IMR-90 (cell line): ENCODE data around the gene GALP. TPM values are rescaled to one million over a fixed set of nuclear protein-coding genes. Genes with fewer than 3 reads are reported as not detected.

Experiments
- ATAC-seq: fragments of 200-7000 bp; cut with Tn5 transposase; 2 replicates; pipeline ENCODE4 v1.9.1; 2020; ENCODE audit warnings: low read depth, mild to moderate bottlenecking, moderate library complexity
- BruUV-seq: library from RNA; stranded (reverse); fragments of 400-500 nt; replicated peaks from 2 replicates; lab custom pipeline; 2021; lab: Mats Ljungman, UMichigan
- CTCF ChIA-PET: fragments of 300-600 bp; formaldehyde crosslinking; extraction: SDS; loops from one replicate; lab custom pipeline; 2021; ENCODE audit warnings: antibody characterized with exemption; lab: Yijun Ruan, JAX
- POLR2A ChIA-PET: fragments of 300-600 bp; sonication (Branson Sonifier 250); formaldehyde crosslinking; loops from one replicate; lab custom pipeline; 2022; ENCODE audit warnings: antibody characterized with exemption; ENCODE audit not compliant: unreplicated experiment; lab: Charles Lee
- DNase-seq: peaks from one replicate; pipeline ENCODE4 v3.0.0; 2013
- H2AFZ ChIP-seq: replicated peaks from 2 replicates; pipeline ENCODE3; 2013; ENCODE audit warnings: low read length, mild to moderate bottlenecking; ENCODE audit not compliant: poor library complexity
- H2AK5ac ChIP-seq: 2 replicates; pipeline ENCODE4 v1.6.1; 2013; ENCODE audit warnings: low read depth, low read length, inconsistent platforms
- H2AK9ac ChIP-seq: replicated peaks from 2 replicates; pipeline ENCODE3; 2013; ENCODE audit warnings: mild to moderate bottlenecking, low read depth, low read length, moderate library complexity; ENCODE audit not compliant: poor library complexity
- H2BK120ac ChIP-seq: 2 replicates; pipeline ENCODE4 v1.6.1; 2013; ENCODE audit warnings: low read depth, low read length, inconsistent platforms
- H2BK15ac ChIP-seq: 3 replicates; pipeline ENCODE4 v1.6.1; 2013; ENCODE audit warnings: low read depth, low read length, inconsistent platforms
- H2BK20ac ChIP-seq: 2 replicates; pipeline ENCODE4 v1.6.1; 2013; ENCODE audit warnings: low read depth, mild to moderate bottlenecking, inconsistent platforms, low read length, moderate library complexity
- H2BK5ac ChIP-seq: 2 replicates; pipeline ENCODE4 v1.6.1; 2013; ENCODE audit warnings: mild to moderate bottlenecking, low read depth, low read length, inconsistent platforms; ENCODE audit not compliant: poor library complexity, severe bottlenecking
- H3K14ac ChIP-seq: replicated peaks from 2 replicates; pipeline ENCODE4 v1.6.1; 2013; ENCODE audit warnings: low read depth, low read length, inconsistent platforms
- H3K18ac ChIP-seq: 2 replicates; pipeline ENCODE4 v1.6.1; 2013; ENCODE audit warnings: low read depth, low read length, control low read depth
- H3K23ac ChIP-seq: 2 replicates; pipeline ENCODE4 v1.6.1; 2013; ENCODE audit warnings: low read depth, low read length, inconsistent platforms
- H3K27ac ChIP-seq: 2 replicates; pipeline ENCODE4 v1.5.1; 2013; ENCODE audit warnings: mild to moderate bottlenecking, control low read depth, low read length; ENCODE audit not compliant: insufficient read depth
- H3K27me3 ChIP-seq: 2 replicates; pipeline ENCODE4 v1.6.1; 2013; ENCODE audit warnings: low read length; ENCODE audit not compliant: control insufficient read depth, insufficient read depth
- H3K36me3 ChIP-seq: 2 replicates; pipeline ENCODE4 v1.6.1; 2013; ENCODE audit warnings: low read length, mixed read lengths; ENCODE audit not compliant: control insufficient read depth, insufficient read depth
- H3K4ac ChIP-seq: 2 replicates; pipeline ENCODE4 v1.6.1; 2013; ENCODE audit warnings: low read depth, low read length, inconsistent platforms
- H3K4me1 ChIP-seq: 2 replicates; pipeline ENCODE4 v1.6.1; 2013; ENCODE audit warnings: low read length, mixed read lengths; ENCODE audit not compliant: control insufficient read depth, insufficient read depth
- H3K4me2 ChIP-seq: 2 replicates; pipeline ENCODE4 v1.6.1; 2013; ENCODE audit warnings: low read depth, mild to moderate bottlenecking, control low read depth, low read length, moderate library complexity
- H3K4me3 ChIP-seq: 2 replicates; pipeline ENCODE4 v1.5.1; 2013; ENCODE audit warnings: low read depth, mild to moderate bottlenecking, control low read depth, low read length, moderate library complexity; ENCODE audit not compliant: insufficient read depth
- H3K56ac ChIP-seq: 2 replicates; pipeline ENCODE4 v1.6.1; 2013; ENCODE audit warnings: low read length, inconsistent platforms; ENCODE audit not compliant: insufficient read depth; ENCODE audit errors: extremely low read depth
- H3K79me1 ChIP-seq, 2 experiments: 2 replicates each; pipeline ENCODE4 v1.6.1; 2013; ENCODE audit warnings: low read length in 2 of 2, inconsistent platforms in 1 of 2, low read depth in 1 of 2
- H3K9ac ChIP-seq: 2 replicates; pipeline ENCODE4 v1.6.1; 2013; ENCODE audit warnings: low read depth, low read length, control low read depth
- H3K9me1 ChIP-seq: 2 replicates; pipeline ENCODE4 v1.6.1; 2013; ENCODE audit warnings: low read length, inconsistent platforms; ENCODE audit not compliant: insufficient read depth
- H3K9me3 ChIP-seq: 2 replicates; pipeline ENCODE4 v1.6.1; 2013; ENCODE audit warnings: low read length; ENCODE audit not compliant: control insufficient read depth, insufficient read depth
- H4K20me1 ChIP-seq: 2 replicates; pipeline ENCODE4 v1.6.1; 2013; ENCODE audit warnings: low read length, inconsistent platforms; ENCODE audit not compliant: insufficient read depth
- H4K5ac ChIP-seq: 2 replicates; pipeline ENCODE4 v1.6.1; 2013; ENCODE audit warnings: mild to moderate bottlenecking, low read depth, low read length, control low read depth
- H4K8ac ChIP-seq, 2 experiments: 2 replicates each; pipeline ENCODE4 v1.6.1; 2013; ENCODE audit warnings: low read depth in 2 of 2, low read length in 2 of 2, control low read depth in 1 of 2, inconsistent platforms in 1 of 2
- H4K91ac ChIP-seq: 2 replicates; pipeline ENCODE4 v1.6.1; 2013; ENCODE audit warnings: low read depth, low read length, inconsistent platforms; ENCODE audit not compliant: insufficient read depth
- BHLHE40 ChIP-seq: fragments of 150-350 bp; IDR thresholded peaks from 2 replicates; pipeline ENCODE4 v1.6.1; 2016; ENCODE audit warnings: mild to moderate bottlenecking, low read depth, low read length
- CEBPB ChIP-seq: IDR thresholded peaks from 2 replicates; pipeline ENCODE4 v1.6.1; 2012; ENCODE audit warnings: low read depth, low read length, improper control_type of control experiment
- MAZ ChIP-seq: IDR thresholded peaks from 2 replicates; pipeline ENCODE4 v1.6.1; 2012; ENCODE audit warnings: low read depth, mild to moderate bottlenecking, low read length, improper control_type of control experiment, moderate library complexity, borderline replicate concordance
- MXI1 ChIP-seq: IDR thresholded peaks from 2 replicates; pipeline ENCODE4 v1.6.1; 2012; ENCODE audit warnings: low read depth, mild to moderate bottlenecking, low read length, moderate library complexity, borderline replicate concordance
- POLR2A ChIP-seq: IDR thresholded peaks from 2 replicates; pipeline ENCODE4 v1.6.1; 2012; ENCODE audit warnings: mild to moderate bottlenecking, low read depth, low read length
- RCOR1 ChIP-seq: IDR thresholded peaks from 2 replicates; pipeline ENCODE4 v1.6.1; 2012; ENCODE audit warnings: mild to moderate bottlenecking, low read length, improper control_type of control experiment; ENCODE audit not compliant: insufficient replicate concordance
- SMC3 ChIP-seq: fragments of 150-350 bp; IDR thresholded peaks from 2 replicates; pipeline ENCODE4 v1.6.1; 2016; ENCODE audit warnings: low read depth, mild to moderate bottlenecking, antibody characterized with exemption, low read length, moderate library complexity
- WGBS, 2 experiments: methylation state at CpG; one replicate each; pipeline versions ENCODE4 v1.1.5 to v1.1.7; 2013; ENCODE audit warnings: missing lambda C conversion rate in 2 of 2; ENCODE audit not compliant: insufficient read length in 1 of 2; ENCODE audit errors: extremely low coverage in 2 of 2; 5-methylcytosine and 5-hydroxymethylcytosine counted together
- dilution Hi-C: fragments of 300-500 bp; cut with HindIII; formaldehyde crosslinking; loops from one replicate; pipeline ENCODE4 v1.14.3; 2018; ENCODE audit warnings: low sequenced_read_pairs; ENCODE audit not compliant: unreplicated experiment
- in situ Hi-C: fragments of 300-500 bp; cut with MboI; formaldehyde crosslinking; loops from 3 replicates; pipeline ENCODE4 v1.14.3; 2019; ENCODE audit warnings: low sequenced_read_pairs, inconsistent platforms, mixed read lengths
- intact Hi-C: fragments of 100-400 bp; cut with micrococcal nuclease; formaldehyde crosslinking; loops from 2 replicates; pipeline ENCODE4 v1.10.0; 2022
- polyA plus RNA-seq, 3 experiments: library from polyadenylated mRNA; depleted of rRNA; stranded (reverse); fragments of >200 nt; gene quantifications; 2 replicates each; pipeline ENCODE4 v1.2.3, GENCODE V29; 2012; ENCODE audit warnings: low replicate concordance in 1 of 3
- total RNA-seq: library from RNA; depleted of rRNA; stranded (reverse); fragments of >200 nt; gene quantifications from 2 replicates; pipeline ENCODE4 v1.2.3, GENCODE V29; 2012
- TF ChIP-seq, protein P1 (sequence below): fragments of 150-350 bp; IDR thresholded peaks from 2 replicates; pipeline ENCODE4 v1.6.1; 2016; ENCODE audit warnings: low read depth, mild to moderate bottlenecking, low read length, moderate library complexity, borderline replicate concordance
- TF ChIP-seq, protein P2 (sequence below): fragments of 150-350 bp; IDR thresholded peaks from 2 replicates; pipeline ENCODE4 v1.6.1; 2017; ENCODE audit warnings: mild to moderate bottlenecking, antibody characterized with exemption, low read length, low read depth

The GALP gene
- total and polyA plus RNA-seq, 2 of the 4 experiments (the other 2 are of a cell fraction), result not detected

DNA sequence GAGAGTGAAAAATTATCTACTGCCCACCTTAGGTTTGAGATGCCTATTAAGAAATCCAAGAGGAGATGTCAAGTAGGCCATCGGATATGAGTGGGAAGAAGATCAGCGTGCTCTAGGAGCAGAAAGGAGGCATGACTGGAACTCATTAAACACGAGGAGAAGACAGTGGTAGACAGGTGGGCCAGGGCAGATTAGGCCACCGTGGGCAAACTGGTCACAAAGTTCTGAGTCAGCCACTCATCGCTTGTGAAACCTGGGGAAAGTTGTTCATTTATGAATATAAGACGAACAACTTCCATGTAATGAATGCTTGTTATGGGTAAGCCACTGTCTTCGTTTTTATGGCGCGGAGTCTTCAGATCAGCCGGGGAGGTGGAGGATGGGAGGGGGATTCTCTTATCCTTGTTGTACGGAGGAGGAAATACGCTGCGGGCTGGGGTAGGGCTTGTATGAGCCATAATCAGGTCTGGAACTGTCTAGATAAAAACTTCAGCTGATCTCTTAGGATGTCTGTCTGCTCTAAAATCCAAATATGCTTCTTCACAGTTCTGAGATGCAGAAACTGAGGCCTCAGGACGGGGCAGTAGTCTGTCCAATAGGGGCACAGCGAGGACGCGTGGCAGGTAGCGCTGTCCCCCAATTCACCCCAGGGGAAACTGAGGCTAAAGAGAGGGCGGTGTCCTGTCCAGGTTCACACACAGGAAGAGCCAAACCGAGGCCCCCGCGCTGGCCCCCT, 35.8 kb upstream of the GALP start (continued):
- no peak for TF ChIP-seq SMC3

DNA sequence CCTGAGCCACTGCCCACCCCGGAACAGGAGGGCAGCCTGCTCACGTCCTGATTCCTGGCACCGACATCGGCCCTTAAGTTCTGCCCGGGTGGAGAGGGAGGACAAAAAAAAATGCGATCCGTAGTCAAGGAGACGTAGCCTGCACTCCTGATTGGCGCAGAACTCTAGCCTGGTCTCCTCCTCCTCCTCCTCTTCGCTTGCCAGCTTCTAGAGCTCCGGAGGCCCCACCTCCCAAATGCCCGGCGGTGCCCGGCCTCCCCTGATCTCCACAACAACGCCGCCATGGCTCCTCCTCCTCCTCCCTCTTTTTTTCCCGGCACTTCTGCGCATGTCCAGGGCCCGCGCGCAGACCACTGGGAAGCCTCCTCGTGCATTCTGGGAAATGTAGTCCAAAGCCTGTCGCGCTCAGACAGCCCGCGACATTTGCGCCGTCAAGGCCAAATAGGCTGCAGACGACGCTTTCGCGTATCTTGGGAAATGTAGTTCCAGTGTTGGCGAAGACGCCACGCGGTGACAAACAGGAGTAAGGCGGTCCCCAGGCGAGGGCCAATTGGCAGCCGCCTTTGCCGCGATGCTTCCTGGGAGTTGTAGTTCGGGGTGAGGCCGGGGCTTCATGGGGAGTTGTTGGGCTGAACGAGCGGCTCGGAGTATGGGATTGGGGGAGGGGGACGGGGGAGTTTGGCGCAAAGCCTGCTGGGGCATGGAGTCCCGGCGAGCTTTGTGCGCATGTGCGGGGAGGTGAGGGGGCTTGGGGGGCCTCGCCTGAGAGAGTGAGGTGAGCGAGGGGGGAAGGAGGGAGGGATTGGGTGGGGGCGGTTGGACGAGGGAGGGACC, 35.0 kb upstream of the GALP start, which contains the start of gene ZNF444:
ZNF444 (plus strand) TSS at position 705 of the 834 bp plus-strand sequence. CDS start 5,625 bp downstream, outside the sequence.
- intact Hi-C loops, result loop anchor here (2.0 kb wide), 2 partner anchors 20 to 60 kb away; partner anchors contain the start of gene ZNF787
- Histone ChIP-seq H2BK120ac (peak within 1 kb of the TSS; percentile 58; the same call in 1 of the 2 replicates), H2BK5ac (peak within 1 kb of the TSS; percentile 74), H2AFZ (peak within 1 kb of the TSS; percentile 95), H3K18ac (0 out of 2 replicates have a peak within 1 kb of the TSS, but pooled peaks have one; percentile 17), H3K4me2 (peak within 1 kb of the TSS; percentile 93), H3K27me3 (no peaks in the 10 kb centered on the region), H2AK5ac (peak within 1 kb of the TSS; percentile 72), H3K27ac (peak within 1 kb of the TSS; percentile 73), H3K36me3 (peaks cover 6% of the 10 kb centered on the region), H2AK9ac (peak within 1 kb of the TSS; percentile 95), H3K79me1 (peaks cover 18 to 37% of the 10 kb centered on the region in 2 experiments), H3K9ac (peak within 1 kb of the TSS; percentile 72), H3K4ac (peak within 1 kb of the TSS; percentile 67), H2BK20ac (no peak within 1 kb of the TSS; the same call in 1 of the 2 replicates), H4K20me1 (peaks cover 3% of the 10 kb centered on the region; the same call in 1 of the 2 replicates), H3K56ac (peak within 1 kb of the TSS; percentile 44; the same call in 1 of the 2 replicates), H4K91ac (peak within 1 kb of the TSS; percentile 61), H3K14ac (peak within 1 kb of the TSS; percentile 82), H2BK15ac (no peak within 1 kb of the TSS), H3K4me1 (no peaks in the 10 kb centered on the region; the same call in 1 of the 2 replicates), H4K8ac (peak within 1 kb of the TSS; percentile 77 to 88), H3K4me3 (peak within 1 kb of the TSS; percentile 38), H3K23ac (peak within 1 kb of the TSS; percentile 71), H3K9me3 (no peaks in the 10 kb centered on the region), H3K9me1 (peaks cover 22% of the 10 kb centered on the region), H4K5ac (peak within 1 kb of the TSS; percentile 36)
- peak; percentile 93 for ATAC-seq
- POLR2A ChIA-PET, result interaction anchor here (0.6 to 1.5 kb wide), 2 partner anchors 12 to 20 kb away, joined by 8 read pairs; partner anchors contain the start of gene ZNF787
- CTCF ChIA-PET, result interaction anchor here (0.6 kb wide), 1 partner anchor 192 kb away, joined by 3 read pairs; no protein-coding TSS in a partner anchor
- no TSS peak for BruUV-seq
- WGBS, 2 experiments, result 1% methylated on average over 25 of the region's 56 CpGs; no CpG with 5 or more reads in 1 of the 2 experiments
- dilution Hi-C loops, result no loop called here
- DNase-seq, result peak; percentile 99
- in situ Hi-C loops, result loop anchor here (25.0 kb wide), 2 partner anchors 453 to 1678 kb away; partner anchors contain the start of genes CDC42EP5, EPN1 and LENG9
- TF ChIP-seq POLR2A (peak; percentile 63; the same call in 1 of the 2 replicates), CEBPB (peak; percentile 16; the same call in 1 of the 2 replicates), MAZ (peak; percentile 81; the same call in 1 of the 2 replicates), RCOR1 (no peak), MXI1 (peak; percentile 62; the same call in 1 of the 2 replicates), BHLHE40 (no peak), SMC3 (no peak)
- TF ChIP-seq, protein P1, sequence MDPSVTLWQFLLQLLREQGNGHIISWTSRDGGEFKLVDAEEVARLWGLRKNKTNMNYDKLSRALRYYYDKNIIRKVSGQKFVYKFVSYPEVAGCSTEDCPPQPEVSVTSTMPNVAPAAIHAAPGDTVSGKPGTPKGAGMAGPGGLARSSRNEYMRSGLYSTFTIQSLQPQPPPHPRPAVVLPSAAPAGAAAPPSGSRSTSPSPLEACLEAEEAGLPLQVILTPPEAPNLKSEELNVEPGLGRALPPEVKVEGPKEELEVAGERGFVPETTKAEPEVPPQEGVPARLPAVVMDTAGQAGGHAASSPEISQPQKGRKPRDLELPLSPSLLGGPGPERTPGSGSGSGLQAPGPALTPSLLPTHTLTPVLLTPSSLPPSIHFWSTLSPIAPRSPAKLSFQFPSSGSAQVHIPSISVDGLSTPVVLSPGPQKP, result 0 out of 2 replicates have a peak, but pooled peaks have one; percentile 0
- TF ChIP-seq, protein P2, sequence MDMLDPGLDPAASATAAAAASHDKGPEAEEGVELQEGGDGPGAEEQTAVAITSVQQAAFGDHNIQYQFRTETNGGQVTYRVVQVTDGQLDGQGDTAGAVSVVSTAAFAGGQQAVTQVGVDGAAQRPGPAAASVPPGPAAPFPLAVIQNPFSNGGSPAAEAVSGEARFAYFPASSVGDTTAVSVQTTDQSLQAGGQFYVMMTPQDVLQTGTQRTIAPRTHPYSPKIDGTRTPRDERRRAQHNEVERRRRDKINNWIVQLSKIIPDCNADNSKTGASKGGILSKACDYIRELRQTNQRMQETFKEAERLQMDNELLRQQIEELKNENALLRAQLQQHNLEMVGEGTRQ, result peak; percentile 39
